Right atrium auricular region (tissue), 2 donors: ENCODE results near the gene COMMD10. TPM values are rescaled to one million over a fixed set of nuclear protein-coding genes. Genes with fewer than 3 reads are reported as not detected.

Experiments
- DNase-seq: peaks from one replicate; pipeline ENCODE4 v3.0.0-alpha.2; 2019; ENCODE audit warnings: low spot score
- H3K27ac ChIP-seq, 2 donors: fragments of 200-600 bp; sonication (generic); 1 replicate in 1 of 2; 2 replicates in 1 of 2; pipeline ENCODE4 v1.5.1; 2016 to 2019
- H3K27me3 ChIP-seq, 2 donors: fragments of 200-600 bp; sonication (generic); one replicate each; pipeline versions ENCODE4 v1.5.1 to v1.6.0; 2017 to 2019
- H3K36me3 ChIP-seq: fragments of 200-600 bp; sonication (generic); one replicate; pipeline ENCODE4 v1.5.1; 2016
- H3K4me1 ChIP-seq, 2 donors: fragments of 200-600 bp; sonication (generic); one replicate each; pipeline versions ENCODE4 v1.5.1 to v1.6.0; 2017 to 2019
- H3K4me3 ChIP-seq, 2 donors: fragments of 200-600 bp; sonication (generic); 1 replicate in 1 of 2; 2 replicates in 1 of 2; pipeline ENCODE4 v1.5.1; 2017 to 2019; ENCODE audit warnings: mild to moderate bottlenecking in 1 of 2, moderate library complexity in 1 of 2
- H3K9me3 ChIP-seq, 2 donors: fragments of 200-600 bp; sonication (generic); one replicate each; pipeline ENCODE4 v1.5.1; 2019
- total RNA-seq, 2 donors: library from RNA; depleted of rRNA; stranded (reverse); fragments of >200 nt; gene quantifications; one replicate each; pipeline ENCODE4 v1.1.0, GENCODE V29; 2016
- TF ChIP-seq, protein P1 (sequence below), 2 donors: fragments of 200-600 bp; sonication (generic); IDR thresholded peaks; one replicate each; pipeline ENCODE4 v1.5.1; 2019; ENCODE audit warnings: antibody characterized with exemption in 2 of 2

The COMMD10 gene
- total RNA-seq, 2 donors from 2014 or later, result 20.2 to 43.6 TPM

DNA sequence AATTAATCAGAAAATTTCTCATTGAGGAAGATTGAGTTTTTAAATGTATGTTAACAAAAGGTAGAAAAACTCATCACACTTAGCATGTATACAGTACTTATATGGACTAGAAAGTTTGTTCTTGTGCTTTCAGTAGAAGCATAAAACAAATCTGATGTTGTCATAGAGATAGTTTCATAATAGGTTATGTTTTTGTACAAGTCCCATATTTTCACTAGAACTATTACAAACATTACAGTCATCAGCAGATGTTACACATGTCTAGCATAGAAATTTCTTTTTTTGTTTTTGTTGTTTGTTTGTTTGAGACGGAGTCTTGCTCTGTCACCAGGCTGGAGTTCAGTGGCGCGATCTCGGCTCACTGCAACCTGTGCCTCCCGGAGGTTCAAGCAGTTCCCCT lies 131.4 kb downstream of the COMMD10 start:
- no peak overlapping the region for H3K4me3 ChIP-seq
- H3K27me3 ChIP-seq, result no peaks in the 10 kb centered on the region
- no peak overlapping the region for H3K27ac ChIP-seq
- no peaks in the 10 kb centered on the region for H3K4me1 ChIP-seq
- no peaks in the 10 kb centered on the region for H3K36me3 ChIP-seq
- DNase-seq, result no peak
- TF ChIP-seq, protein P1, sequence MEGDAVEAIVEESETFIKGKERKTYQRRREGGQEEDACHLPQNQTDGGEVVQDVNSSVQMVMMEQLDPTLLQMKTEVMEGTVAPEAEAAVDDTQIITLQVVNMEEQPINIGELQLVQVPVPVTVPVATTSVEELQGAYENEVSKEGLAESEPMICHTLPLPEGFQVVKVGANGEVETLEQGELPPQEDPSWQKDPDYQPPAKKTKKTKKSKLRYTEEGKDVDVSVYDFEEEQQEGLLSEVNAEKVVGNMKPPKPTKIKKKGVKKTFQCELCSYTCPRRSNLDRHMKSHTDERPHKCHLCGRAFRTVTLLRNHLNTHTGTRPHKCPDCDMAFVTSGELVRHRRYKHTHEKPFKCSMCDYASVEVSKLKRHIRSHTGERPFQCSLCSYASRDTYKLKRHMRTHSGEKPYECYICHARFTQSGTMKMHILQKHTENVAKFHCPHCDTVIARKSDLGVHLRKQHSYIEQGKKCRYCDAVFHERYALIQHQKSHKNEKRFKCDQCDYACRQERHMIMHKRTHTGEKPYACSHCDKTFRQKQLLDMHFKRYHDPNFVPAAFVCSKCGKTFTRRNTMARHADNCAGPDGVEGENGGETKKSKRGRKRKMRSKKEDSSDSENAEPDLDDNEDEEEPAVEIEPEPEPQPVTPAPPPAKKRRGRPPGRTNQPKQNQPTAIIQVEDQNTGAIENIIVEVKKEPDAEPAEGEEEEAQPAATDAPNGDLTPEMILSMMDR (IDR thresholded peaks at IDR 0.05), result no peak
- H3K9me3 ChIP-seq, result no peaks in the 10 kb centered on the region

- TF ChIP-seq, protein P1 (IDR thresholded peaks at IDR 0.05), result no peak
- H3K36me3 ChIP-seq, result no peaks in the 10 kb centered on the region
- H3K27me3 ChIP-seq, result no peaks in the 10 kb centered on the region
- H3K4me1 ChIP-seq, result no peaks in the 10 kb centered on the region
- H3K27ac ChIP-seq, result no peak overlapping the region
- DNase-seq, result no peak
- H3K4me3 ChIP-seq, result no peak overlapping the region
- peaks cover 0 to 17% of the 10 kb centered on the region in 2 donors for H3K9me3 ChIP-seq
These were observed 140.6 kb downstream of the COMMD10 start for GRCh38 chr5:116225281-116225922.

DNA sequence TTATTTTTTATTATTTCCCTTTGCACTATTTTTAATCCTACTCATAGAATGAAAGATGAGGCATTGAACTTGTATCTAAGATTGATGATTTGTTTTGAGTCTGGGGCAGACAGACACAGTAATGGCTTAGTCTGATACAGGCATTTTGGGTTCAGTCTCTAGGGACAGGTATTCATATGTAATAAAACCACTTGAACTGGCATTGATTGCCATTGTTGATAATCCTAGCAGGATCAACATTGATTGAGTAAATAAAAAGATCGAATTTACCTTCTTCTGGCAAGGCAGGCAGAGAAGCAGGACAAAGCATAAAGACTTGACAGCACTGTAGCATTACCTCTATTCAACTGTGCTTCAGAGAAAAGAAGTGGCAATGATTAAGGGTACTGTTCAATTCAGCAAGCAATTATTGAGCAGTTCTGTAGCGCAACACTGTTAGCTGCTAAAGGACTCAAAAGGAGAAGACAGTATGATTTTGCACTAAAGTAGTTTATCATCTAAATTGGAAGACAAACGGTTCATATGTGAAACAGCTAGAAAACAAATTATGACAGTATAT lies 144.4 kb downstream of the COMMD10 start:
- no peaks in the 10 kb centered on the region for H3K36me3 ChIP-seq
- H3K4me1 ChIP-seq, result no peaks in the 10 kb centered on the region
- no peak overlapping the region for H3K4me3 ChIP-seq
- DNase-seq, result no peak
- no peaks in the 10 kb centered on the region for H3K27me3 ChIP-seq
- no peak overlapping the region for H3K27ac ChIP-seq
- peaks cover 0 to 12% of the 10 kb centered on the region in 2 donors for H3K9me3 ChIP-seq
- TF ChIP-seq, protein P1 (IDR thresholded peaks at IDR 0.05), result no peak

DNA sequence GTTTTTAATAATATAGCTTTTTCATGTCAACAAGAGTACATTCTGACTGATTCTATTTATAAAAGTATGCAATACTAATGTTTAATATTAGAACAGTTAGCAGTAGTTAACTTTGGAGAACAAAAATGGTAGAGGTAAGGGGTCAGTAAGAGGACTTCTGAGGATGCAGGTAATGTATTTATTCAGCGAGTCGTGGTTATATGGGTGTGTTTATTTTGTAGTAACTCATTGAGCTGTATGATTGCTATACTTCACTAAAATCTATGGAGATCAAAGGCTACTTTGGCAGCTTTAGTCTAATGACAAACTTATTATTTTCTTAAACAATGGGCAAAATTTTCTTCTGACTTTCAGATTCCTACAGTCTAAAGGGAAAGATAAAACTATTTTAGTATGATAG lies 146.5 kb downstream of the COMMD10 start:
- TF ChIP-seq, protein P1 (IDR thresholded peaks at IDR 0.05), result no peak
- H3K4me3 ChIP-seq, result no peak overlapping the region
- no peak for DNase-seq
- no peaks in the 10 kb centered on the region for H3K4me1 ChIP-seq
- H3K27ac ChIP-seq, result no peak overlapping the region
- no peaks in the 10 kb centered on the region for H3K27me3 ChIP-seq
- no peaks in the 10 kb centered on the region for H3K36me3 ChIP-seq
- H3K9me3 ChIP-seq, result no peaks in the 10 kb centered on the region

GRCh38 chr5:116234681-116235080 lies 149.9 kb downstream of the COMMD10 start:
- Histone ChIP-seq H3K4me1 (no peaks in the 10 kb centered on the region), H3K27me3 (no peaks in the 10 kb centered on the region), H3K36me3 (no peaks in the 10 kb centered on the region), H3K27ac (no peak overlapping the region), H3K9me3 (no peaks in the 10 kb centered on the region), H3K4me3 (no peak overlapping the region)
- TF ChIP-seq, protein P1 (IDR thresholded peaks at IDR 0.05), result no peak
- DNase-seq, result no peak
